SK-N-MC (cell line): Measurements from ENCODE around the gene TPD52L1.

Experiments
- EZH2 ChIP-seq: fragments of 200-600 bp; sonication (generic); IDR thresholded peaks from one replicate; pipeline ENCODE4 v1.6.1; 2017; ENCODE audit warnings: antibody characterized with exemption
- FOXP2 ChIP-seq: optimal IDR thresholded peaks from 2 replicates; pipeline ENCODE3; 2011; ENCODE audit warnings: mild to moderate bottlenecking, moderate library complexity; ENCODE audit not compliant: insufficient read depth; ENCODE audit errors: extremely low read length, control extremely low read depth
- POLR2AphosphoS5 ChIP-seq: IDR thresholded peaks from 2 replicates; pipeline ENCODE4 v1.6.1; 2012; ENCODE audit warnings: mild to moderate bottlenecking, low read depth, low read length, borderline replicate concordance

- TF ChIP-seq EZH2 (no peak), POLR2AphosphoS5 (no peak), FOXP2 (no peak)
These were observed 147.4 kb downstream of the TPD52L1 start for GRCh38 chr6:125300992-125301434.
